PC-9 (cell line): Measurements from ENCODE around the gene CRB2.

Experiments
- EZH2 ChIP-seq: fragments of 200-600 bp; sonication (generic); IDR thresholded peaks from 2 replicates; pipeline ENCODE4 v1.8.0; 2017; ENCODE audit warnings: antibody characterized with exemption, low read depth
- TF ChIP-seq, protein P1 (sequence below): fragments of 200-600 bp; sonication (generic); conservative IDR thresholded peaks from 2 replicates; pipeline ENCODE4 v1.6.1; 2017; ENCODE audit warnings: mixed run types, antibody characterized with exemption, mild to moderate bottlenecking, moderate library complexity

- TF ChIP-seq, protein P1, sequence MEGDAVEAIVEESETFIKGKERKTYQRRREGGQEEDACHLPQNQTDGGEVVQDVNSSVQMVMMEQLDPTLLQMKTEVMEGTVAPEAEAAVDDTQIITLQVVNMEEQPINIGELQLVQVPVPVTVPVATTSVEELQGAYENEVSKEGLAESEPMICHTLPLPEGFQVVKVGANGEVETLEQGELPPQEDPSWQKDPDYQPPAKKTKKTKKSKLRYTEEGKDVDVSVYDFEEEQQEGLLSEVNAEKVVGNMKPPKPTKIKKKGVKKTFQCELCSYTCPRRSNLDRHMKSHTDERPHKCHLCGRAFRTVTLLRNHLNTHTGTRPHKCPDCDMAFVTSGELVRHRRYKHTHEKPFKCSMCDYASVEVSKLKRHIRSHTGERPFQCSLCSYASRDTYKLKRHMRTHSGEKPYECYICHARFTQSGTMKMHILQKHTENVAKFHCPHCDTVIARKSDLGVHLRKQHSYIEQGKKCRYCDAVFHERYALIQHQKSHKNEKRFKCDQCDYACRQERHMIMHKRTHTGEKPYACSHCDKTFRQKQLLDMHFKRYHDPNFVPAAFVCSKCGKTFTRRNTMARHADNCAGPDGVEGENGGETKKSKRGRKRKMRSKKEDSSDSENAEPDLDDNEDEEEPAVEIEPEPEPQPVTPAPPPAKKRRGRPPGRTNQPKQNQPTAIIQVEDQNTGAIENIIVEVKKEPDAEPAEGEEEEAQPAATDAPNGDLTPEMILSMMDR: no peak
- no peak for TF ChIP-seq EZH2
Measured at GRCh38 chr9:123425836-123426365, 69.9 kb downstream of the CRB2 start.
